ENCODE data around the gene YEATS2.

The YEATS2 gene

DNA sequence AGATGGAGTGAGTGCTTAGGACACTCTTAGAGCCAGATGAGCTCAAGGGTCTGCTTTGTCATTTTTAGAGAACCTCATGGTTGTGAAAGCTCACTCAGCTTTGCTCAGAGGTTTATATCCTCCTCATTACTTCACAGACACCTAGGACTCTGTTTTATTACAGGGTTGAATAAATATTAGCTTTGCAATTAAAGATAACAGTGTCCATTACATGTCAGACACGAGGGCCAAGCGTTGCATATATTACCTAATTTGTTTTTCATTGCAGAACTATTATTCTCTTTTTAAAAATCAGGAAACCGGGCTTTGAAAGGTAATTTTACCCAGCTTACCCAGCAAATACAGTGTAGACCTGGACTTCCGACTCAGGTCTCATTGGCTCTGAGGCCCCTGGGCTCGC, 111.7 kb downstream of the YEATS2 start:
- Histone ChIP-seq H3K27me3 (ENCODE audit: control insufficient read depth, insufficient read depth, low read length) (no peaks in the 10 kb centered on the region), H3K4me1 (ENCODE audit: control insufficient read depth, insufficient read depth, low read length) (peaks cover 10% of the 10 kb centered on the region), H3K36me3 (ENCODE audit: control insufficient read depth, insufficient read depth, low read length) (peaks cover 10% of the 10 kb centered on the region), H3K9ac (ENCODE audit: low read length) (no peak overlapping the region), H3K9me3 (ENCODE audit: control insufficient read depth, low read length) (no peaks in the 10 kb centered on the region), H3K4me3 (ENCODE audit: low read length) (no peak overlapping the region)

DNA sequence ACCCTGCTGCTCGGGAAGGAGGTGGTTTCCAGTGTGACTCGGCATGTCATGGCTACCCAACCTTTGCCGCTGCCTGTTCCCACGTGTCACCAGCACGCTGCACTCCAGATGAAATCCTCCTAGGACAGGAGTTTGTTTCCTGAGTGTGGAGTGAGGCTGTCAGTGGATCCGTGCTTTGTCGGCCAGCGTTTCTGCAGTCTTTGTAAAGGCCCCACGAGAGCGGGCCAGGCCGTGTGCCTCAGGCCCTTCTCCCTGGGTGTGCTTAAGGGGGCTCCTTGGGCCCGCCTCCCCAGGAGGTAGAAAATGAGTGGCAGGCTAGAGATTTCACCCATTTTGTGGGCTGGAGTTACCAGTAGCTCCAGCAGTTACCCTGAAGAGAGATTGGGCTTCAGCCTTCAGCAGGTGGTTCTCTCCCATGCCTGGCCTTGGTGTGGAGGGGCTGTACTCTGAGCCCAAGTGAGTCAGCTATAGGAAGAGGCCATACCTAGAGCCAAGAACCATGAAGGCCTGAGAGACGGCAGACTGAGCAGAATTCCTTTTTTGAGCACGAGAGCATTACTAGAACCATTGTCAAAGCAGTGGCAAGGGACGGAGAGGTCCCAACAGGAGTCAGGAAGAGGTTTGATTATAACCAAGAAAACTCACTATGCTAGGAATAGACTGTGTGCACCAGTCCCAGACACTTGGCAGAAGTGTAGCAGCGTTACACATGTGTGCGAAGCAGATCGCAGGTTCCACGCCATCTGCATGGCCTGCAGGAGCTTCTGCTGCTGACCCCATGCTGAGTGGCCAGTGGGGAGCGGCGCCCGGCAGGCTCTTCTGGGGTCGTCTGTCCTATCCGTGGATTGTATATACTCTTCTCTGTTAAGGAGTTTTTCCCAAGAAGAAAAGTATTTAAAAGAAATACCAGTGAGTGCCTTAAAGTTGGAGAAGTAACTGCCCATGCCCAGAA, 113.3 kb downstream of the YEATS2 start:
- no peaks in the 10 kb centered on the region for H3K9me3 ChIP-seq (ENCODE audit: control insufficient read depth, low read length)
- no peak overlapping the region for H3K9ac ChIP-seq (ENCODE audit: low read length)
- peaks cover 10% of the 10 kb centered on the region for H3K36me3 ChIP-seq (ENCODE audit: control insufficient read depth, insufficient read depth, low read length)
- no peak overlapping the region for H3K4me3 ChIP-seq (ENCODE audit: low read length)
- peaks cover 10% of the 10 kb centered on the region for H3K4me1 ChIP-seq (ENCODE audit: control insufficient read depth, insufficient read depth, low read length)
- no peaks in the 10 kb centered on the region for H3K27me3 ChIP-seq (ENCODE audit: control insufficient read depth, insufficient read depth, low read length)

DNA sequence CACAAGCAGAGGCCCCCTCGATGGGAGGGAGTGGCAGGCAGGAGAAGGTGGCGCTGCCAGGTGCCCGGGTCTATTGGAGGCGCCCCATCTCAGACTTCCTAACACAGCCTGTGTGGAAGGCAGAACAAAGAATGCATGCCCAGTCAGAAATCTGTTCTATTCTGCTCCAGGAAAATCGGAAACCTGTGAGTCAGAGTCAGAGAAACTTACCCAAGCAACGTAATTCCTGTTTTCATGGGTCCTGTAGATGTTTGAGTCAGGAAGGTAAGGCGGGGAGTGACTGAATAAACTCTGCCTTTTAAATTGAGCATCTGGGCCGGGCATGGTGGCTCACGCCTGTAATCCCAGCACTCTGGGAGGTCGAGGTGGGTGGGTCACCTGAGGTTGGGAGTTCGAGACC, 114.0 kb downstream of the YEATS2 start:
- no peaks in the 10 kb centered on the region for H3K9me3 ChIP-seq (ENCODE audit: control insufficient read depth, low read length)
- H3K4me3 ChIP-seq (ENCODE audit: low read length), result no peak overlapping the region
- peaks cover 10% of the 10 kb centered on the region for H3K4me1 ChIP-seq (ENCODE audit: control insufficient read depth, insufficient read depth, low read length)
- H3K36me3 ChIP-seq (ENCODE audit: control insufficient read depth, insufficient read depth, low read length), result peaks cover 10% of the 10 kb centered on the region
- no peaks in the 10 kb centered on the region for H3K27me3 ChIP-seq (ENCODE audit: control insufficient read depth, insufficient read depth, low read length)
- H3K9ac ChIP-seq (ENCODE audit: low read length), result no peak overlapping the region

DNA sequence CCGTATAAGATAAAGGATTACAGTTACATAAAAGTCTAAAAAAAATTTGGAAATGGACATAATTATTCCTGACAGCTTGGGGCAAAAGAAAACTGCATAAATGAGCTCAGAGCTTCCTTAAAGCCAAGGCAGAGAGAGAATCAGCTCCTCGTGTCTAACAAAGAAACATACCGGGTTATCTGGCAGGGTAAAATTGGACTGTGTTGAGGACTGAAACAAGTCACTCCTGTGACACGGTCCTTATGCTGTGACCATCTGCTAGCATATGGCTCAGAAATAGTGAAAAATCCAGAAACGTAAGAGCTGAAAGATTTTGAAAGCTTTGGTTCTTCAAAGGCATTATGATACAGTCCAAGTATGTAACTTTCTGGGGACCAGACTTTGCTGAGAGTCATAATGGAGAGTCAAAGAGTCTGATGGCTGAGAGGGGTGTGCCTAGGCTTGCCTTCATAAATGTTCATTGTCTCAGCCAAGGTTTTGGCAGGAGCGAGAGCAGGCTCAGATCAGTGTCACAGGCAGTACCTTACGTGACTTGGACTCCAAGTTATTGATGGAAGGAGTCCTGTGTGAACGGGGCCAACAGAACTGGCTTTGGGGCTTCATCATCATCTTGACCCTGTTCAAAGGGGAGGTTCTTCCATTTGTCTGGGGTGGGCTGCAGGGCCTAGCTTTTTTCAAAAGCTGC, 115.3 kb downstream of the YEATS2 start:
- peaks cover 10% of the 10 kb centered on the region for H3K36me3 ChIP-seq (ENCODE audit: control insufficient read depth, insufficient read depth, low read length)

DNA sequence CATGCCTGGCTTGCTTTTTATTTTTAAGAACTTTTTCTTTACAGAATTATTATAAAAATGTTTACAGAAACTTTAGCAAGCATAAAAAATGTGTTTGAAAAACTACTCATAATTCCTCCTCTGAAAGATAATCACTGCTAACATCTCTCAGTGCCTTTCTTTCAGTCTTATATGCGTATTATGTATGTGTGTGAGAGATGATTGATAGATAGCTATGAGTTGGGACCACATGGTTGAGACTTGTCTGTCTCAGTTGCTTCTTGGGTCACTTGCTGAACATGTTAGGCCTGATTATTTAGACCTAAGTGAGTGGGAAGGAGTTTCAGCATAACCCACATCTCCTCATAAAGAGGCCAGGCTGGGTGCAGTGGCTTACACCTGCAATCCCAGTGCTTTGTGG, 116.6 kb downstream of the YEATS2 start:
- Histone ChIP-seq H3K4me3 (ENCODE audit: low read length) (no peak overlapping the region), H3K9ac (ENCODE audit: low read length) (no peak overlapping the region), H3K4me1 (ENCODE audit: control insufficient read depth, insufficient read depth, low read length) (peaks cover 6% of the 10 kb centered on the region), H3K36me3 (ENCODE audit: control insufficient read depth, insufficient read depth, low read length) (peaks cover 10% of the 10 kb centered on the region), H3K9me3 (ENCODE audit: control insufficient read depth, low read length) (no peaks in the 10 kb centered on the region), H3K27me3 (ENCODE audit: control insufficient read depth, insufficient read depth, low read length) (no peaks in the 10 kb centered on the region)

More for the DNA sequence above, 115.3 kb downstream of the YEATS2 start:
- H3K27me3 ChIP-seq (ENCODE audit: control insufficient read depth, insufficient read depth, low read length), result no peaks in the 10 kb centered on the region
- no peak overlapping the region for H3K4me3 ChIP-seq (ENCODE audit: low read length)
- peaks cover 10% of the 10 kb centered on the region for H3K4me1 ChIP-seq (ENCODE audit: control insufficient read depth, insufficient read depth, low read length)
- no peaks in the 10 kb centered on the region for H3K9me3 ChIP-seq (ENCODE audit: control insufficient read depth, low read length)
- no peak overlapping the region for H3K9ac ChIP-seq (ENCODE audit: low read length)

DNA sequence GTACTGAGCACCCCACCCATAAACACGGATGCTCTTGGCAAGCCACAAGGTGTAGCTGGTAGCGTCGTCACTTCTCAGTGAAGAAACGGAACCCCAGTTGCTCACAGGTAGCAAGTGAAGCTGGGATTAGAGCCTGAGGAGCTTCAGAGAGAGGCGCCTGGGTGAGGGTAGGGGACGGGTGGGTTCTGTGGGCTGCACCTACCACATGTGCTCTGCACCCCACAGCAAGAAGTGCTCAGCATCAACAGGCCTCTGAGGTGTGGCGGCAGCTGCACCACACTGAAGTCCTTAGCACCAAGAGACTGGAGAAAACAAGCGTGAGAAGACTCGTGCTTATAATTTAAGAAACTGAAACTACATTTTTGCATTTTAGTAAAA, 118.0 kb downstream of the YEATS2 start:
- H3K4me1 ChIP-seq (ENCODE audit: control insufficient read depth, insufficient read depth, low read length), result no peaks in the 10 kb centered on the region
- no peak overlapping the region for H3K9ac ChIP-seq (ENCODE audit: low read length)
- peaks cover 9% of the 10 kb centered on the region for H3K36me3 ChIP-seq (ENCODE audit: control insufficient read depth, insufficient read depth, low read length)

DNA sequence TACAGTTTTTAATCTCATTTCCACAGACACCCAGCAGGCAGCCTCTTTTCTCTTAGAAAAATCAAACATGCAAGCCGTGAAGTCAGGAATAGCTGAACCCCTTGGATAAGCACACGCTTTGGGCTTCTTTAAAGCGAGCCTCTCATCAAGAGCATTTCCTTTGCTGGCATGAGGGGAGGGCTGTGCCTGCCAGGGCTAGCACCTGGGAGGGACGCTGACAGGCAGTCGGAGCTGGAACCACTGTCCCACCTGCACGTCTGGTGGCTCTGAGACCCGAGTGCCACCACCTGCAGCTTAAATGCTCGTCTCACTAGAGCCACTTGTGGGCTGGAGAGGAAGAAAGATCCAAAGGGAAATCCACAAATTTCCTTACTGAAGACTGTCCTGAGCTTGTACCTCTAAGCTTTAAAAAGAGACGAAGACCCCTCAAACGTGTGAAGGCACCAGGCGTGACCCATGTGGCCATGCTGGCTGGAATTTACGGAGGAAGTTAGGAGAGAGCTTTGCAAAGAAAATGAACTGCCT, 118.4 kb downstream of the YEATS2 start:
- H3K9me3 ChIP-seq (ENCODE audit: control insufficient read depth, low read length), result no peaks in the 10 kb centered on the region
- H3K4me3 ChIP-seq (ENCODE audit: low read length), result no peak overlapping the region
- H3K9ac ChIP-seq (ENCODE audit: low read length), result no peak overlapping the region
- H3K27me3 ChIP-seq (ENCODE audit: control insufficient read depth, insufficient read depth, low read length), result no peaks in the 10 kb centered on the region
- H3K36me3 ChIP-seq (ENCODE audit: control insufficient read depth, insufficient read depth, low read length), result peaks cover 4% of the 10 kb centered on the region
- H3K4me1 ChIP-seq (ENCODE audit: control insufficient read depth, insufficient read depth, low read length), result no peaks in the 10 kb centered on the region

More for the DNA sequence above, 118.0 kb downstream of the YEATS2 start:
- H3K27me3 ChIP-seq (ENCODE audit: control insufficient read depth, insufficient read depth, low read length), result no peaks in the 10 kb centered on the region
- H3K4me3 ChIP-seq (ENCODE audit: low read length), result no peak overlapping the region
- H3K9me3 ChIP-seq (ENCODE audit: control insufficient read depth, low read length), result no peaks in the 10 kb centered on the region

DNA sequence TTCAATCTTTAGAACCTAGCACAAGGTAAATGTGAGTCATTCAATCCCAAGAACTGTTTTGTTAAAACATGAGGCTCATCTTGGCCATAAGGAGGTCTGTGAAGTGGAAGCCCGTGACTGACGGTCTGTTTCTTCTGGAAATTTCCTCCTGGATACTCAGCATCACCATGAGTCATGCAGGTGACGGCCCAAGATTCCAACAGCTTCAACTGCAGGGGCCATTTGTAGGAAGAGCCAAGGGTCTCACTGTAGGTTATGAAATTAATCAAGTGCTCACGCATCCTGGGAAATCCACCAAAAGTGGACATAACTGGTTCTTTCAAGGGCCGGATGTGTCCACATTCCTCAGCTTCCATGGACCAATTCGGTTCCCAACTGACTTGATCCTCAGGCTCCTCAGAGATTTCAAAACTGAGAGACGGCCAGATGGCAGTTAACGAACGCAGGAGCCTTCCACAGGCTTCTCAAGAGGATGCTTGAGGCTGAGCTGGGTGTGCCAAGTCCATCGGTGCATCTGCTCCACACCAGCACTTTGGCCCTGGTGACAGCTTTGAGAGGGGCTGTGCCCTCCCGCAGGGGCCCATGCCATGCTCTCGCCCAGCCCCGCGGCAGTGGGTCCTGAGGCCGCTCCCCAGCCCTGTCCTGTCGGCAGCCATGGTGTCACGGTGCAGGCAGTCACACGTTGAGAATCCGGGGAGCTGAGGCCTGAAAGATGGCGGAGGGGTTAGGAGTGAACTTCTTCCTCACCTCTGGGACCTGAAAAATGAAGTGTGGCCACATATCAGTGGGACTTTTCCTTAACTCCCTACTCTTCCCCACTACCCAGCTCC, 119.3 kb downstream of the YEATS2 start:
- Histone ChIP-seq H3K4me1 (ENCODE audit: control insufficient read depth, insufficient read depth, low read length) (no peaks in the 10 kb centered on the region), H3K27me3 (ENCODE audit: control insufficient read depth, insufficient read depth, low read length) (no peaks in the 10 kb centered on the region), H3K9ac (ENCODE audit: low read length) (no peak overlapping the region), H3K9me3 (ENCODE audit: control insufficient read depth, low read length) (no peaks in the 10 kb centered on the region), H3K36me3 (ENCODE audit: control insufficient read depth, insufficient read depth, low read length) (no peaks in the 10 kb centered on the region), H3K4me3 (ENCODE audit: low read length) (no peak overlapping the region)

DNA sequence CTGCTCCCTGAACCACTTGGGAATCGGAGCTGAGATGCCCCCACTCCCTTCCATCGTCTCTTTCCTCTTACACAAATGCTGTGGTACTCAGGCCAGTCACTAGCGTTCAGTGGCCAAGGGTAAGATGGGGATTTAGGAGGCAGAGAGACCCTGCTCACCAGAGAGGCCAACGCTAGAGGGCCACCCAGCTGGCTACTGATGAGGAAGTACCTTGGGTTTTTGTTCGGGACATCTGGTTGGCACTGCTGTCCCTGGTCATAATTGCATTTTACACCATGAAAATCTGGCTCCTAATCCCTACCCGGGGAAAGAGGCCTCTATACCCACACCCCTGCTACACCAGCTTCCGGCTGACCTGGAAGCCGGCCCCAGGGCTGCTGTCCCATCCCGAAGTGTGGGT, 120.0 kb downstream of the YEATS2 start:
- H3K4me3 ChIP-seq (ENCODE audit: low read length), result no peak overlapping the region
- H3K9ac ChIP-seq (ENCODE audit: low read length), result no peak overlapping the region
- no peaks in the 10 kb centered on the region for H3K4me1 ChIP-seq (ENCODE audit: control insufficient read depth, insufficient read depth, low read length)
- H3K9me3 ChIP-seq (ENCODE audit: control insufficient read depth, low read length), result no peaks in the 10 kb centered on the region
- no peaks in the 10 kb centered on the region for H3K27me3 ChIP-seq (ENCODE audit: control insufficient read depth, insufficient read depth, low read length)
- no peaks in the 10 kb centered on the region for H3K36me3 ChIP-seq (ENCODE audit: control insufficient read depth, insufficient read depth, low read length)

DNA sequence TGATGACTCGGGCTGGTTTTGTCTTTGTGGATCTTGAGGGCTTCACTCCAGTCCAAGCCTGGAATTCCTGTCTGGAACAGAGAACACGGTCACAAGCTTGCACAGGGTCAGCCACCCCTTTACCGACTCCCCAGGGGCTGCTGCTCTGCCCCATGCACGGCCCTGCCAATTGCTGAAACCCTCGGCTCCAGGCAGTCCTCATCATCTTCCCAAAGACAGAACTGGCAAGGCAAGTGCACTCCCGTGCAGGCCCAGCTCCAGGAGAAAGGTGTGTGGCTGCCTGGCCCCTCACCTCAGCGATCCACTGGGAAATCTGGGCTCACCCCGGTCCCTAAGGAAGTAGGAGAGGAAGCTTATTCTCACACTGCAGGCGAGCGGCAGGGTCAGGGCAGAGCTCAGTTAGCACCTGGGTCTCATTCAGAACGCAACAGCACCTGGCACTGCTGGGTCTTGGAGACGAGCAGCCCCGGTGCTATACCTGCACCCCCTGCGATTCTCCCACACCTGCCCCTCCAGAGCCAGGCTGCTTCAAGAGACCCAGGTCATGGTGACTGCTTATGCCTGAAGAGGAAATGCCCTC, 120.5 kb downstream of the YEATS2 start:
- H3K4me1 ChIP-seq (ENCODE audit: control insufficient read depth, insufficient read depth, low read length), result no peaks in the 10 kb centered on the region
- H3K9me3 ChIP-seq (ENCODE audit: control insufficient read depth, low read length), result no peaks in the 10 kb centered on the region
- H3K4me3 ChIP-seq (ENCODE audit: low read length), result no peak overlapping the region
- no peak overlapping the region for H3K9ac ChIP-seq (ENCODE audit: low read length)
- H3K27me3 ChIP-seq (ENCODE audit: control insufficient read depth, insufficient read depth, low read length), result no peaks in the 10 kb centered on the region
- H3K36me3 ChIP-seq (ENCODE audit: control insufficient read depth, insufficient read depth, low read length), result no peaks in the 10 kb centered on the region

DNA sequence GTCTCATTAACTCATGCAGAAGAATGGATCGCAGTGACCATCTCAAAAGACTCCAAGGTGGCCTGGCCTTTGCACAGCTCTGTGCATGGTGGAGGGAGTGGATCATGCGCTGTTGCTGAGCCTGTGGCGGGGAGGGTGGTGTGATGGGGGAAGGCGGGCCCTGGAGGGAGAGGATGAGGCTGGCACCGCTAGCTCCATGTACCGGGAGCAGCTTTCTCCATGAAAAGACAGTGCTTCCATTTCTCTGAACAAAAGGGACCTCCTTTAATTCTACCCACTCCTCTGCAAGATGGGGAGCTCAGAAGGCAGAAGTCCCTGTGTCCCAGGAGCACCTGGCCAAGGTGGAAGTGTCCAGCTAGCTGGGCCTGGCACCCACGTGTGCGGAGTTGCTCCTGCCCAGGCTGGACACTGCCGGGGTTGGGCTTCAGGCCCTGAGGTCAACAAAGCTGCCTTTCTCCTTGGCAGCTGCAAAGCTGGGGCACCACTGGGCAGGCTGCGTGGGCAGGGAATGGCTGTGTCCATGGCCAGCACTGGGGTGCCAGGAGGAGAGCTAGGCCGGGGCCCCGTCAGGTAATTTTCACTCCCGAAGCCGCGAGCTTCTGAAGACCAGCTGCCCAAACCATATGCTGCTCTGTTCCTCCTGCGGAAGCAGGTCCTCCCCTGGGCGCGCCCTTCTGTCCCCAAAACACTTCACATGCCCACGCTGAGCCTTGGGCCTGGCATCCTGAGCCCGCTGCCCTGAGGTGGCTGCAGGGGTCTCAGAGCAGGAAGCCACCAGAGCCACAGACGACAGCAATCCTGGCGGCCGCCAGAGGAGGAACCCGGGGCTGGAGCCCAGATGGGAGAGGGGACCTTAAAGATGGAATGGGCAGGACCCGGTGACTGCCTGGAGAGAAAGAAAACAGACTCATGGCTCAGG, 121.4 kb downstream of the YEATS2 start:
- Histone ChIP-seq H3K27me3 (ENCODE audit: control insufficient read depth, insufficient read depth, low read length) (no peaks in the 10 kb centered on the region), H3K4me1 (ENCODE audit: control insufficient read depth, insufficient read depth, low read length) (no peaks in the 10 kb centered on the region), H3K36me3 (ENCODE audit: control insufficient read depth, insufficient read depth, low read length) (no peaks in the 10 kb centered on the region), H3K9me3 (ENCODE audit: control insufficient read depth, low read length) (no peaks in the 10 kb centered on the region), H3K4me3 (ENCODE audit: low read length) (no peak overlapping the region), H3K9ac (ENCODE audit: low read length) (no peak overlapping the region)
